ENCODE data around the gene FOXP1.

DNA sequence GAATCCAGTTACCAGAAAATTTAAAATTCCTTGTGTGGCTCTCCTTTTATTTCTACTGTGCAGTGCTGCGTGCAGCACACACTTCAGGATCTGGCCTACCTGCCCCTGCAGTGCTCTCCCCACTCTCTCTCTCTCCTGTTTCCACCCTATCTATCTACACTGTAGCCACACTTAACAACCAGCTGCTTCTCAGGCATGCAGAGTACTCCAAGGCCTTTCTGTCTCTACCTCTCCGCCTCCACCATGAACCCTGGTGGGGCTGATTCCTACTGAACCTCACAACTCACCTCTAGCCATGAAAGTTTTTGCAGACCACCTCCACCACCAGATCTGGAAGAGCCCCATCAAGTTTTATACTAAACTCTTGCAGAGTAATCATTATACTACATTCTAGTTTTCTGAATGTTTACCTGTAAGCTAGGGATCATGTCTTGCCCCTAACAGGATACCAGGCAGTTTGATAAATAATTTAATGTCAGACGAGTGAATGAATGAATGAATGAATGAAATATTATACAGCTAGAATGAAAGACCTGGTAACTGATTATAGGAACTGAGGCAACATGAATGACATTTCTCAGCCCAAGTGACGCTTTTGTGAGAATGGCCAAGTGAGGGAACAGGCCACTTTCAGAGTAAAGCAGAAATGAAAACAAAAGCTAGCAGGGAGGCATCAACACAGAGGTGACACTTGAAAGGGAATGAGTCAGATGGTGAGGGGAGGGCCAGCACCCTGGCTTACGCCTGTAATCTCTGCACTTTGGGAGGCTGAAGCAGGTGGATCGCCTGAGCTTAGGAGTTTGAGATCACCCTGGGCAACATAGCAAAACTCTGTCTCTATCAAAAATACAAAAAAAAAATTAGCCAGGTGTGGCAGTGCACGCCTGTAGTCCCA, 363.5 kb downstream of the FOXP1 start:
- TF ChIP-seq ARNT (IDR thresholded peaks at IDR 0.05): no peak
- TF ChIP-seq CTBP1 (IDR thresholded peaks at IDR 0.05; ENCODE audit: borderline replicate concordance): no peak
- no peak for TF ChIP-seq FOXA1 (IDR thresholded peaks at IDR 0.05)
- TF ChIP-seq L3MBTL2 (conservative IDR thresholded peaks at IDR 0.05): no peak
- no peak for TF ChIP-seq BHLHE40 (IDR thresholded peaks at IDR 0.05; ENCODE audit: borderline replicate concordance)
- no peak for TF ChIP-seq ELF4 (IDR thresholded peaks at IDR 0.05)
- TF ChIP-seq TARDBP (IDR thresholded peaks at IDR 0.05): no peak
- TF ChIP-seq FOXM1 (IDR thresholded peaks at IDR 0.05; ENCODE audit: borderline replicate concordance): no peak

All from HEK293T (cell line).